GM18870 (cell line): ENCODE measurements around the gene RHCG.

Source experiments
- ATAC-seq: cut with Tn5 transposase; IDR thresholded peaks from one replicate; pipeline ENCODE4 v1.9.1; 2021; ENCODE audit warnings: moderate library complexity; ENCODE audit not compliant: unreplicated experiment

The RHCG gene

GRCh38 chr15:89446255-89446891 lies 50.0 kb downstream of the RHCG start:
- no peak for ATAC-seq

GRCh38 chr15:89445518-89445917 lies 50.9 kb downstream of the RHCG start:
- no peak for ATAC-seq

GRCh38 chr15:89444241-89445225 lies 51.9 kb downstream of the RHCG start:
- ATAC-seq, result no peak

GRCh38 chr15:89443581-89443980 lies 52.8 kb downstream of the RHCG start:
- no peak for ATAC-seq

- no peak for ATAC-seq
Observed at GRCh38 chr15:89442671-89443307, 53.6 kb downstream of the RHCG start.

- ATAC-seq, result no peak
Observed at GRCh38 chr15:89442155-89442554, 54.2 kb downstream of the RHCG start.

GRCh38 chr15:89441295-89441812 lies 55.0 kb downstream of the RHCG start:
- peak; percentile 94 for ATAC-seq

- no peak for ATAC-seq
Observed at GRCh38 chr15:89439764-89440163, 56.6 kb downstream of the RHCG start.

GRCh38 chr15:89436560-89437311 lies 59.6 kb downstream of the RHCG start:
- ATAC-seq, result no peak

GRCh38 chr15:89435362-89435761 lies 61.0 kb downstream of the RHCG start:
- ATAC-seq, result no peak

GRCh38 chr15:89433686-89434085 lies 62.7 kb downstream of the RHCG start:
- ATAC-seq, result no peak

- ATAC-seq, result peak; percentile 67
Observed at GRCh38 chr15:89430530-89431341, 65.6 kb downstream of the RHCG start.

- ATAC-seq, result no peak
Observed at GRCh38 chr15:89429986-89430385, 66.4 kb downstream of the RHCG start.

GRCh38 chr15:89429023-89429422 lies 67.4 kb downstream of the RHCG start:
- no peak for ATAC-seq

- ATAC-seq, result no peak
Observed at GRCh38 chr15:89428246-89428645, 68.1 kb downstream of the RHCG start.

GRCh38 chr15:89426500-89426899 lies 69.9 kb downstream of the RHCG start:
- ATAC-seq, result no peak

GRCh38 chr15:89423981-89424380 lies 72.4 kb downstream of the RHCG start:
- ATAC-seq, result no peak
